ENCODE measurements around the gene RSL24D1.
A peak's percentile ranks its signal among the peaks of the same experiment; 100 is the strongest.

RSL24D1 gene

DNA sequence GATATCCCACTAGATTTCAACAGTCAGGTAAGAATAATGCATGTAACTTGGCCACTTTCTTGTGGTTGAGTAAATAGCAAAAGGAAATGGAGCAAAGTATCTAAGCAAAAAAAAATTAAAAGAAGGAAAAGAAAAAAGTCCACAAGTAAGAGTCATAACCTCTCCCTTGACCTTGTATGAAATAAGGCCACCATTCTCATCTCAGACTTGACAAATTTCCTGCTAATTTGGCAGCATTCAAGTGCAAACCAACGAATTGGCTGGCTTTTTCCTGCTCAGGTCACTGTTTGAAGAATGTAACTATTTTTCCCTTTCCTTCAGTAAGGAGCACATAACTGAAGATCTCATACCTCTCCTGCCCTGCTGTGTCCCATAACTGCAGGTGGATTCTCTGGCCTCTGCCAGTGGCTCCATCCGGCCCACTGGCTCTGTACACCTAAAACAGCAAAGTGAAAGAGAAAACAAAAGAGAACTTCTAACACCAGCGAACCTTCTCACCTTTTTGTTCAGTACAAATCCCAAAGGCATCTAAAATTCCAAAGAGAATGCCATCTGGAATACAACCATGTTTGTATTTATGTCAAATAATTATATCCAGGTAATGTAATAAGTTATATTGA is 33.4 kb upstream of the RSL24D1 start:
- peaks cover 2 to 15% of the 10 kb centered on the region in 2 donors for H3K4me1 Mint-ChIP-seq
- H3K9me3 Mint-ChIP-seq = no peaks in the 10 kb centered on the region
- H3K4me3 Mint-ChIP-seq = no peak overlapping the region
- ATAC-seq (replicated peaks) = no peak
- peaks cover 22 to 46% of the 10 kb centered on the region in 2 donors for H3K36me3 Mint-ChIP-seq
- no peaks in the 10 kb centered on the region for H3K27me3 Mint-ChIP-seq
- no peak for DNase-seq
- no peak overlapping the region for H3K27ac Mint-ChIP-seq

DNA sequence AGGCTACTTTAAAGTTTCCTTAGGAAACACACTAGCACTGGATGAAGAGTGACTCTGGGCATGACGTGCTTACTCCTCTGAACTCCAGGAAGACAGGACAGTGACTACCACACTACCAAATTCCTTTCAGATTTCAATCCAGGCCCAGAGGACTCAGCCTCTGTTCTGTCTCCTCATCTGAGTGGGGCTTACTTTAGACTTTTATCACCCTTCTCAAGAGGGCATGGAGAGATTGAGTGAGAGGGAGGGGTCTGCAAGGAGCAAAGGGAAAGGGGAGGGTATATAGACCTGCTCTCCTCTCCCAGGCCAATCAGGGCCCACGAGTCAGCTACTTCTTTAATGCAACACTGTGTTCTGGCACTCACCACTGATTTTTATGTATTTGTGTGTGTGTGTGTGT is 29.4 kb upstream of the RSL24D1 start:
- Mint-ChIP-seq H3K36me3 (peaks cover 16 to 39% of the 10 kb centered on the region in 2 donors), H3K9me3 (no peaks in the 10 kb centered on the region), H3K27ac (peak overlapping the region; percentile 42), H3K4me1 (peaks cover 32 to 49% of the 10 kb centered on the region in 2 donors), H3K4me3 (no peak overlapping the region), H3K27me3 (no peaks in the 10 kb centered on the region)
- no peak for ATAC-seq (replicated peaks)
- DNase-seq = no peak

DNA sequence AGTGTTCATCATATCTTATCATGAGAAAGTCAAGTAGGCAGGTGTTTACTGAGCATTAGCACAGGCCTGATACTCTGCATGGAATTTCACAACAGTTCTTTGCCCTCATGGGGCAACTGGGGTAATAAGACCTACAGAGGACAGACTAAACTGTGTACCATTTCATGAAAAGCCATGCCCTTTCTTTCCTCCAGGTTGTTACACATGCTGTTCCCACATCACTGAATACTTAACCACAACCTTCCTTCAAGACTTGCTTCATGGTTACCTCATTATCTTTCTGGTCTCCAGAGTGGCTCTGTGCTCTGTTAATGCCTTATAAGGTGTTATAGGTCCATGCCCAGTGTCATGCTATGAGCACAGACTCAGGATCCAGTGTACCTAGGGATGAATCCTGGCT is 28.2 kb upstream of the RSL24D1 start:
- peak; percentile 41 to 54 for ATAC-seq (replicated peaks)
- H3K9me3 Mint-ChIP-seq = no peaks in the 10 kb centered on the region
- peak overlapping the region; percentile 70 for H3K27ac Mint-ChIP-seq
- DNase-seq = no peak
- H3K27me3 Mint-ChIP-seq = no peaks in the 10 kb centered on the region
- H3K4me3 Mint-ChIP-seq = no peak overlapping the region
- H3K4me1 Mint-ChIP-seq = peaks cover 37 to 55% of the 10 kb centered on the region in 2 donors
- H3K36me3 Mint-ChIP-seq = peaks cover 14 to 34% of the 10 kb centered on the region in 2 donors

DNA sequence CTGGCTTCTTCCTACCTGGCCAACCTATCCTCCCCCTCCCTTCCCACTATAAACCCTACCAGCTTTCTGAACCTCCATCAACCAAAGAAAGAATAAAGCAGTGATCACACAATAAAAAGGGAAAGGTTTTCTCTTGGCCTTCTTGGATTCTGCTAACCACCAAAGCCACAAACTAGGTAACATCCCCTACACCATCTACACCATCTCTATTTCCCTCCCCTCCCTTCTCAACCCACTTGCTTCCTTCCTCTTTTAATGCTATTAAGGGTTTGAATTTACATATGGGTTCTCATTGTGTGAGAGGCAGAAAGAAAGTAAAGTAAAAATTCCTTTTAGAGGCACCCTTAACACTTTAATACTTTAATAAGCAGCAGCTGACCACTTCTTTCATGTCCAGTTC is 25.8 kb upstream of the RSL24D1 start:
- no peaks in the 10 kb centered on the region for H3K27me3 Mint-ChIP-seq
- peaks cover 41 to 67% of the 10 kb centered on the region in 2 donors for H3K4me1 Mint-ChIP-seq
- H3K4me3 Mint-ChIP-seq = peak overlapping the region; percentile 62 to 64
- DNase-seq (no peak), ATAC-seq (replicated peaks) (peak; percentile 70 to 77)
- peaks cover 15 to 36% of the 10 kb centered on the region in 2 donors for H3K36me3 Mint-ChIP-seq
- H3K27ac Mint-ChIP-seq = peak overlapping the region; percentile 92
- H3K9me3 Mint-ChIP-seq = no peaks in the 10 kb centered on the region

DNA sequence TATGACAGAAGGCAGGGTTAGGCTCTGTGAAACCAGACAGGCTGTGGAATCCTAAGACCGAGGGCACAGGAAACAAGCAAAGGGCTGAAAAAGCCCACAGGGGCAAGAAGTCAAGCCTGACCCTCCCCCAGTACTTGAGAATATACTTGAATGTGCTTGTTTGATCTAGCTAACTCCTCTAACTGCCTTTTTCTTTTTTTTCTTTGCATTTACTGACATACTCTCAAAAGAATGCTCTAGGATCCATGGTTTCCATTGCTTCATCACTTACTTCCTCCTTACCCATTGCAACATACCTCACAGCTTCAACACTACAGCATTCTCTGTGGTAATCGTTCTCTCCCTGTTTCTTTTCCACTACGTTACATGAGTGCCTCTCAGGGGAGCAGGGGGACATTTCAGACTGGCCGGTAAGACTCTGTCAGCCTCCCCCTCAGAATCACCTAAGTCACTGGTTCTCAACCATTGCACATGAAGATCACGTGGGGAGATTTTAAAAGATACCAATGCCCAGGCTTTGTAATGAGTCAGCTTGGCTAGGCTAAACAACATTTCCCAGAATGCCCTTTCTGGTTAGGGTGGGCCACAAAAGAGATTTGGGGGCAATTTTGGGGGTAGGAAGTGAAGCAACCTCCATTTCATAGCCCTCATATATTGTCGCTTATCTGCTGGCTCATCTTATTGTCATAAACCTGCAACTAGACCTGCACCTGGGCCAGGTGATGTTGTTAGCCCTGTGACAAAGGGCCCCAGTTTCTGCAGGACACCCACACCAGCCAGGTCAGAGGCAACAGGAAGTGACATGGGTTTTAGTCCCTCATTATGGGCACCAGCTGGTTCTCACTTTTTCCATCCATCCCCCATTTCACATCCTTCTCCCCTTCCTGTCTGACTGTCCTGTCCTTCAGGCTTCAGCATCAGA is 24.6 kb upstream of the RSL24D1 start:
- ATAC-seq (replicated peaks) (peak; percentile 73 to 79), DNase-seq (peak; percentile 62)
- Mint-ChIP-seq H3K27me3 (no peaks in the 10 kb centered on the region), H3K9me3 (no peaks in the 10 kb centered on the region), H3K4me1 (peaks cover 41 to 67% of the 10 kb centered on the region in 2 donors), H3K27ac (peak overlapping the region; percentile 92), H3K36me3 (peaks cover 15 to 36% of the 10 kb centered on the region in 2 donors), H3K4me3 (peak overlapping the region; percentile 40 to 41)

DNA sequence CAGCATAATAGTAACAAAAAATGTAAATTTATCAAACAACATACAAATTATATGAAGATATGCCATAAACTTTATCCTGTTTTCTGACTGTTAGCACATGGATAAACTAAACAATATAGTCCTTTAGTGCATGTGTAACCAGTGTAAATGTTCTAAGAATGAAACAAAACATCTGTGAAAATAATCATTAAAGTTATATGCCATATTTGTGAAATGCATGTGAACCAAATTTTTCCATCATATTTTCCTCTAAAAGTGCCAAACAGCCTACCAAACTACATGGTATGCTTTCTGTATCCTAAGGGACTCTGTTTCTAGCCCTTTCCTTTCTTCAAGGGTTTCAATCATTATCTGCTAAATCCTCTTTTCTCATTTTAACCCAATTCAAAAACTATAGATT is 23.9 kb upstream of the RSL24D1 start:
- no peaks in the 10 kb centered on the region for H3K27me3 Mint-ChIP-seq
- H3K4me3 Mint-ChIP-seq = no peak overlapping the region
- H3K36me3 Mint-ChIP-seq = peaks cover 11 to 29% of the 10 kb centered on the region in 2 donors
- peak overlapping the region; percentile 92 for H3K27ac Mint-ChIP-seq
- no peaks in the 10 kb centered on the region for H3K9me3 Mint-ChIP-seq
- DNase-seq (no peak), ATAC-seq (replicated peaks) (no peak)
- H3K4me1 Mint-ChIP-seq = peaks cover 39 to 63% of the 10 kb centered on the region in 2 donors

DNA sequence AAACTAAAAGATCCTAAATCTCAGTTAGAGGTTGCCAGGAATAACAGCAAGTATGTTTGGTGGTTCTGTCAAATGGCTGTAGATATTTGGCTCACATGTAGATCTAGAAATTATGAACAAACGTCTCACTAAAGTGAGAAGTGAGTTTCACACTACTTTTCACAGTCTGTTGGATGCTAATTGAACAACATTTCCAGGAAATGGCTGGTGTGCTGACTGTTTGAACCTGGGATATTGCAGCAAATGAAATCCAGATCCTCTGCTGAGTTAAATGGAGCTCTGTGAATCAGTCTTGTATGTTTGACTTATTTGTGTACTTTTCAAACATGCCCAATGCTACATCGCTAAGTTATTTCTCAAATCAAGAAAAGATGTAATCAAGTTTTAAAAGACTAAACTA is 21.3 kb upstream of the RSL24D1 start:
- Mint-ChIP-seq H3K9me3 (no peaks in the 10 kb centered on the region), H3K36me3 (peaks cover 11 to 23% of the 10 kb centered on the region in 2 donors), H3K27me3 (no peaks in the 10 kb centered on the region), H3K4me1 (peaks cover 26 to 38% of the 10 kb centered on the region in 2 donors), H3K4me3 (no peak overlapping the region), H3K27ac (no peak overlapping the region)
- DNase-seq (no peak), ATAC-seq (replicated peaks) (no peak)

DNA sequence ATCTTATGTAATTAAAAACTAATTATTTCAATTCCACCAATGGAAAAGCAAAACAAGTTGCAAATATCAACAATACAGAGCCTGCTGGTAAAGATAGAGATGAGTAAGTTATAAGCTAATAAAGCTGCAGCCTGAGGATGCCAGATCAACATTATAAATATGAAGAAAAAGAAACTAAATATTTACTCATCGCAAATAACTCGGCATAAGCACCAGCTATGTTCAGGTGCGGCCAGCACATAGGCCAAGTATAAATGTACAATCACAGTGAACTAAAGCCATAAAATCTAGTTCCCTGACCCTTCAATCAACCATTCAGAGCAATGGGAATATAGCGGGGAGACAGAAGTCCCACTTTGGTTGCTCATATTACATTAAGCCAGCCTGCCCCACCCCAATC is 7.7 kb upstream of the RSL24D1 start:
- H3K4me1 Mint-ChIP-seq = no peaks in the 10 kb centered on the region
- H3K9me3 Mint-ChIP-seq = peaks cover 0 to under 1% of the 10 kb centered on the region in 2 donors
- H3K36me3 Mint-ChIP-seq = peaks cover 10 to 21% of the 10 kb centered on the region in 2 donors
- no peak overlapping the region for H3K4me3 Mint-ChIP-seq
- no peaks in the 10 kb centered on the region for H3K27me3 Mint-ChIP-seq
- no peak overlapping the region for H3K27ac Mint-ChIP-seq
- DNase-seq (no peak), ATAC-seq (replicated peaks) (no peak)

DNA sequence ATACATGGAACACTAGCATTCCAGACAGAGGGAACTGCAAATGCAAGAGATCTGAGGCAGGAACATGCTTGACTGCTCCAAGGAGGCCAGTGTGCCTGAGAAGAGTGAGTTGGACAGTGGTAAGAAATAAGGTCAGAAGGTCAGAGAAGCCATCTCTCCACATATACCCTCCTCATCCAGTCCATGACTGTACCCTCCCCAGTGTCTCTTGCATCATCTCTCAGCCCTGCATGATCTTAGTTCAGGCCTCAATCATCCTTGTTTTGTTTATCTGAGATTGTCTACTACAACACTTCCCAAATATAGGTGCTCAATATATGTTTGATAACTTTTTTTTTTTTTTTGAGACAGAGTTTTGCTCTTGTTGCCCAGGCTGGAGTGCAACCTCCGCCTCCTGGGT is 5.5 kb upstream of the RSL24D1 start:
- Mint-ChIP-seq H3K4me1 (no peaks in the 10 kb centered on the region), H3K27me3 (no peaks in the 10 kb centered on the region), H3K27ac (no peak overlapping the region), H3K4me3 (no peak overlapping the region), H3K36me3 (peaks cover 9 to 22% of the 10 kb centered on the region in 2 donors), H3K9me3 (peaks cover 1 to 5% of the 10 kb centered on the region in 2 donors)
- no peak for DNase-seq
- no peak for ATAC-seq (replicated peaks)

DNA sequence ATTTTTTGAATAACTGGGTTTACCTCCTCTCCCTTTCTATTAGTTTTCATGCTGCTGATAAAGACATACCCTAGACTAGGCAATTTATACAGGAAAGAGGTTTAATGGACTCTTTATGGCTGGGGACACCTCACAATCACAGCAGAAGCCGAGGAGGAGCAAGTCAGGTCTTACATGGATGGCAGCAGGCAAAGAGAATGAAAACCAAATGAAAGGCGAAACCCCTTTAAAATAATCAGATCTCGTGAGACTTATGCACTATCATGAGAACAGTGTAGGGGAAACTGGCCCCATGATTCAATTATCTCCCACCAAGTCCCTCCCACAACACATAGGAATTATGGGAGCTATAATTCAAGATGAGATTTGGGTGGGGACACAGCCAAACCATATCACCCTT is 2.0 kb upstream of the RSL24D1 start:
- H3K4me3 Mint-ChIP-seq = no peak overlapping the region

DNA sequence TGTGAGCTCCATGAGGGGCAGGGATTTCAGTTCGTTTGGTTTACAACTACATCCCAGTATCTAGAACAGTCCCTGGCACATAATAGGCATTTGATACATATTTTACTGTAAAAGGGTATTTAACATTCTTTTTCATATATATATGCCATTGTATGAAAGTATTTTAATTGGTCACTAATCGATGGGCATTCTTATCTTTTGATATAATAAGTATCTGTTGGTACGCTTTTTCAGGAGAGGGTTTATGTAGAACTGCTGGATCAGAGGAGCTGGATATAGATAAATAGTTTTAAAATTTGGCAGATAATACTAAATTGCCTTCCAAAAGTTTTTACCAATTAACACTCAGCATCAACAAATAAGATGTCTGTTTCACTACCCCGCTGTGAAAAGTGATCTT is 978 bp upstream of the RSL24D1 start:
- H3K4me1 Mint-ChIP-seq = peaks cover 5 to 6% of the 10 kb centered on the region in 2 donors
- DNase-seq (no peak), ATAC-seq (replicated peaks) (no peak)
- no peak overlapping the region for H3K27ac Mint-ChIP-seq
- H3K36me3 Mint-ChIP-seq = peaks cover 8 to 24% of the 10 kb centered on the region in 2 donors
- peaks cover 1 to 5% of the 10 kb centered on the region in 2 donors for H3K9me3 Mint-ChIP-seq
- H3K4me3 Mint-ChIP-seq = no peak overlapping the region
- H3K27me3 Mint-ChIP-seq = no peaks in the 10 kb centered on the region

More for the DNA sequence above, 2.0 kb upstream of the RSL24D1 start:
- Mint-ChIP-seq H3K9me3 (peaks cover 1 to 5% of the 10 kb centered on the region in 2 donors), H3K27ac (peak overlapping the region; percentile 32), H3K4me1 (peaks cover 0 to 5% of the 10 kb centered on the region in 2 donors), H3K36me3 (peaks cover 8 to 20% of the 10 kb centered on the region in 2 donors), H3K27me3 (no peaks in the 10 kb centered on the region)
- DNase-seq (no peak), ATAC-seq (replicated peaks) (no peak)

DNA sequence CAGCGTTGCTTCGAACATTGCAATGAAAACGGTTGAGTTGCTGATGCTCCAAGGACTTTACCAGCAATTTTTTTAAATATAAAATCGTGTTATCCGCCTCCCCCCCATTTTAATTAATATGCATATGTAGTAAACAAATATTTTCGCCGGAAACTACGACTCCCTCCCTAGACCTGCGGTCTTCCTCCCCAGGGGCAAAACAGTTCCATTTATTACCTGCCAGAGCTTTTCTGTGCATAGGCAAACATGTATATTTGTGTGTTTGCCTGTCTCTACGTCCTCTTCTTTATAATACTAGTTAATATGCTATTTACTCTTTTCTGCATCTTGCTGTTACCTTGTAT is 593 bp upstream of the RSL24D1 start:
- Mint-ChIP-seq H3K9me3 (peaks cover 1 to 5% of the 10 kb centered on the region in 2 donors), H3K27ac (no peak overlapping the region), H3K4me3 (no peak overlapping the region), H3K4me1 (peaks cover 5 to 9% of the 10 kb centered on the region in 2 donors), H3K27me3 (no peaks in the 10 kb centered on the region), H3K36me3 (peaks cover 8 to 24% of the 10 kb centered on the region in 2 donors)
- DNase-seq (no peak), ATAC-seq (replicated peaks) (peak; percentile 12 to 24)

DNA sequence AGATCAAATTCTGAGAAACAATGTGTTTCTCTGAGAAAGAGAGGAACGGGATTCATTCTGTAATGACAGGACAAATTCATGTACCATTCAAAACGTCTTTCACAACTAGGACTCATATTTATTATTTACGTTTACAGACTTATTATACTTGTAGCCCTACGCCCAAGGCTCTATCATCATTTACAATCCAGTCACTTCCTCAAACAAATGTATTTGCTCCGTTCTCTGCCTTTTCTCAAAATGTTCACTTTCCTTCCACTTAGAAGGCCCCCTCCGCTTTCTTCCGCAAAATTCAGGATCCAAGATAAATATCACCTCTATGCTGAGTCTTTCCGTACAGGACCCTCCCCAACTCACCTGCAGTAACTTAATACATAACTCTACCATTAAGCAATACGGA is 745 bp downstream of the RSL24D1 start:
- H3K27ac Mint-ChIP-seq = no peak overlapping the region
- no peaks in the 10 kb centered on the region for H3K27me3 Mint-ChIP-seq
- no peak overlapping the region for H3K4me3 Mint-ChIP-seq
- peaks cover 1 to 5% of the 10 kb centered on the region in 2 donors for H3K9me3 Mint-ChIP-seq
- DNase-seq (no peak), ATAC-seq (replicated peaks) (no peak)
- H3K4me1 Mint-ChIP-seq = peaks cover 7 to 15% of the 10 kb centered on the region in 2 donors
- peaks cover 12 to 28% of the 10 kb centered on the region in 2 donors for H3K36me3 Mint-ChIP-seq

DNA sequence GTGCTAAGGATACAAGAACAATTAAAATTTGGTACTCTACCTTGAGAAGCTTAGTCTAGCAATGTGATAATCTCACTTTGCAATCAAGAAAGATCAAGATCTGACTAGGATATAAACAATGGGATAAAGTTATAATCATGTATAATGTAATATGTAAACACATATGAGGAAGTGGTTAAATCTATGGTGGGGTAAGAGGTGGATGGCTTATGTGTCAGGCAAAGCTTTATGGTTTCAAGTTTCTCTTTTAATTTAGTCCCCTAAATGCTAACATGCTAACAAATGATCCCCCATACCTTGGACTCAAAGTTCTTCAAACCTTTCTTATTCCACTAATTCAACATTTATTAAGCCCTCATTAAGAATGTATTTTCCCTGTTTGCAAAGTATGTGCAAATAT is 2.5 kb downstream of the RSL24D1 start:
- ATAC-seq (replicated peaks) = no peak
- Mint-ChIP-seq H3K9me3 (peaks cover under 1 to 2% of the 10 kb centered on the region in 2 donors), H3K36me3 (peaks cover 15 to 26% of the 10 kb centered on the region in 2 donors), H3K4me3 (no peak overlapping the region), H3K27ac (no peak overlapping the region), H3K4me1 (peaks cover 7 to 15% of the 10 kb centered on the region in 2 donors), H3K27me3 (no peaks in the 10 kb centered on the region)
- no peak for DNase-seq

DNA sequence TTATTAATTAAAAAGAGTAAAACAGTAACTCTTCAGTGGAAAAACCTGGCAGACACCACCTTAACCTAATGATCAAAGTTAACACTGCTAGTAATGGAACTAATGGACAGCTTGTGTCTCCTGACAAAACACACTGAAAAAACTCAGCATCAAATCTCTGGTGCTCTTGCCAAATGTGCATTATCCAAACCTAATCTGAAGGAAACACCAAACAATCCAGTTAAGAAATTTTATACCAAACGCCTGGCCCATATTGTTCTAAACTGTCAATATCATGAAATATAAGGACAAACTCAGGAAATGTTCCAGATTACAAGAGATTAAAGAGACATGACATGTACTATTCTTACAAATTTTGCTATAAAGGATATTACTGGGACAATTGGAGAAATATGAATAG is 10.4 kb downstream of the RSL24D1 start:
- ATAC-seq (replicated peaks) (no peak), DNase-seq (no peak)
- Mint-ChIP-seq H3K36me3 (peaks cover 33 to 43% of the 10 kb centered on the region in 2 donors), H3K4me3 (no peak overlapping the region), H3K9me3 (no peaks in the 10 kb centered on the region), H3K4me1 (peaks cover 0 to 6% of the 10 kb centered on the region in 2 donors), H3K27me3 (no peaks in the 10 kb centered on the region), H3K27ac (peak overlapping the region; percentile 72)
